Cardiac muscle cell (in vitro differentiated cells and primary cell): ENCODE data around the gene KLHL9. TPM values are rescaled to one million over a fixed set of nuclear protein-coding genes. Genes with fewer than 3 reads are reported as not detected.

Experiments used
- DNase-seq, 2 donors: peaks; one replicate each; pipeline versions ENCODE4 v3.0.0 to v3.0.0-alpha.2; 2010 to 2017; ENCODE audit warnings: low read depth in 1 of 2, low spot score in 1 of 2
- H3K27ac ChIP-seq: fragments of 200-600 bp; sonication (generic); 2 replicates; pipeline ENCODE4 v1.5.1; 2016
- H3K27me3 ChIP-seq: fragments of 200-600 bp; sonication (generic); 2 replicates; pipeline ENCODE4 v1.6.0; 2016; ENCODE audit warnings: control low read depth
- H3K36me3 ChIP-seq: fragments of 200-600 bp; sonication (generic); 2 replicates; pipeline ENCODE4 v1.5.1; 2016; ENCODE audit warnings: control low read depth
- H3K4me1 ChIP-seq: fragments of 200-600 bp; sonication (generic); 2 replicates; pipeline ENCODE4 v1.8.1; 2017; ENCODE audit warnings: low read depth, mild to moderate bottlenecking, mixed run types
- H3K4me3 ChIP-seq: fragments of 200-600 bp; sonication (generic); 2 replicates; pipeline ENCODE4 v1.5.1; 2016; ENCODE audit warnings: mild to moderate bottlenecking
- H3K9me3 ChIP-seq: fragments of 200-600 bp; sonication (generic); 2 replicates; pipeline ENCODE4 v1.5.1; 2017; ENCODE audit warnings: low read depth, mild to moderate bottlenecking, control low read depth
- CTCF ChIP-seq: IDR thresholded peaks from 2 replicates; pipeline ENCODE4 v1.5.1; 2012; ENCODE audit warnings: low read depth, mild to moderate bottlenecking, low read length
- polyA plus RNA-seq: library from polyadenylated mRNA; unstranded; fragments of >200 nt; fragmentation: Nextera tagmentation; extraction: Ambion mirVana; gene quantifications from 2 replicates; pipeline ENCODE4 v1.2.1, GENCODE V29; 2016
- total RNA-seq: library from RNA; depleted of rRNA; stranded (reverse); fragments of >200 nt; gene quantifications from 2 replicates; pipeline ENCODE4 v1.2.3, GENCODE V29; 2016

Gene KLHL9
- total and polyA plus RNA-seq, 2 experiments from 2014 or later, result 15.8 to 23.1 TPM

- Histone ChIP-seq H3K36me3 (no peaks in the 10 kb centered on the region), H3K4me3 (no peak overlapping the region), H3K27ac (no peak overlapping the region), H3K27me3 (no peaks in the 10 kb centered on the region), H3K9me3 (no peaks in the 10 kb centered on the region), H3K4me1 (no peaks in the 10 kb centered on the region)
- no peak for DNase-seq
- no peak for TF ChIP-seq CTCF
Measured at GRCh38 chr9:21322911-21323461, 12.2 kb downstream of the KLHL9 start.

- Histone ChIP-seq H3K4me3 (no peak overlapping the region), H3K4me1 (no peaks in the 10 kb centered on the region), H3K27ac (no peak overlapping the region), H3K36me3 (no peaks in the 10 kb centered on the region), H3K9me3 (no peaks in the 10 kb centered on the region), H3K27me3 (peaks cover 5% of the 10 kb centered on the region)
- no peak for TF ChIP-seq CTCF
- no peak for DNase-seq
Measured at GRCh38 chr9:21320465-21320864, 14.7 kb downstream of the KLHL9 start.

GRCh38 chr9:21317956-21318923 is 17.0 kb downstream of the KLHL9 start:
- H3K4me3 ChIP-seq, result no peak overlapping the region

GRCh38 chr9:21316860-21317259 is 18.3 kb downstream of the KLHL9 start:
- Histone ChIP-seq H3K4me1 (no peaks in the 10 kb centered on the region), H3K27me3 (peaks cover 5% of the 10 kb centered on the region), H3K9me3 (no peaks in the 10 kb centered on the region), H3K36me3 (no peaks in the 10 kb centered on the region), H3K4me3 (no peak overlapping the region), H3K27ac (no peak overlapping the region)
- DNase-seq, result no peak
- no peak for TF ChIP-seq CTCF

More at GRCh38 chr9:21317956-21318923, 17.0 kb downstream of the KLHL9 start:
- TF ChIP-seq CTCF, result peak; percentile 71
- peak; percentile 66 to 70 for DNase-seq
- Histone ChIP-seq H3K27ac (no peak overlapping the region), H3K9me3 (no peaks in the 10 kb centered on the region), H3K36me3 (no peaks in the 10 kb centered on the region), H3K27me3 (peaks cover 5% of the 10 kb centered on the region), H3K4me1 (no peaks in the 10 kb centered on the region)

GRCh38 chr9:21316032-21316842 is 19.0 kb downstream of the KLHL9 start:
- Histone ChIP-seq H3K4me1 (no peaks in the 10 kb centered on the region), H3K9me3 (no peaks in the 10 kb centered on the region), H3K36me3 (no peaks in the 10 kb centered on the region), H3K27ac (no peak overlapping the region), H3K27me3 (peaks cover 5% of the 10 kb centered on the region), H3K4me3 (no peak overlapping the region)
- no peak for TF ChIP-seq CTCF
- no peak for DNase-seq
